HCT116 (cell line): ENCODE measurements around the gene TMEM123.

Experiments
- EZH2 ChIP-seq: fragments of 200-600 bp; sonication (generic); IDR thresholded peaks from 2 replicates; pipeline ENCODE4 v1.6.1; 2017; ENCODE audit warnings: antibody characterized with exemption, mixed run types
- POLR2A ChIP-seq: IDR thresholded peaks from 2 replicates; pipeline ENCODE4 v1.7.0; 2011; ENCODE audit warnings: borderline replicate concordance; ENCODE audit not compliant: insufficient read depth, insufficient read length; ENCODE audit errors: extremely low read depth
- POLR2AphosphoS5 ChIP-seq: IDR thresholded peaks from 2 replicates; pipeline ENCODE4 v1.6.1; 2011; ENCODE audit warnings: mild to moderate bottlenecking, low read depth, low read length, moderate library complexity
- ZNF274 ChIP-seq: fragments of 200-500 bp; sonication (Bioruptor generic); IDR thresholded peaks from 2 replicates; pipeline ENCODE4 v1.6.1; 2014; ENCODE audit warnings: mild to moderate bottlenecking, low read depth, low read length, inconsistent platforms
- TF ChIP-seq, protein P1 (sequence below), 3 experiments: fragments of 200-600 bp in 1 of 3; sonication (generic) in 1 of 3; IDR thresholded peaks in 2 of 3; conservative IDR thresholded peaks in 1 of 3; 2 replicates each; pipeline ENCODE4 v1.5.1; 2012 to 2017; ENCODE audit warnings: low read depth in 2 of 3, low read length in 2 of 3, antibody characterized with exemption in 1 of 3, borderline replicate concordance in 1 of 3, control low read depth in 1 of 3, mild to moderate bottlenecking in 1 of 3, mixed read lengths in 1 of 3, mixed run types in 1 of 3, moderate library complexity in 1 of 3; ENCODE audit not compliant: insufficient read depth in 1 of 3

DNA sequence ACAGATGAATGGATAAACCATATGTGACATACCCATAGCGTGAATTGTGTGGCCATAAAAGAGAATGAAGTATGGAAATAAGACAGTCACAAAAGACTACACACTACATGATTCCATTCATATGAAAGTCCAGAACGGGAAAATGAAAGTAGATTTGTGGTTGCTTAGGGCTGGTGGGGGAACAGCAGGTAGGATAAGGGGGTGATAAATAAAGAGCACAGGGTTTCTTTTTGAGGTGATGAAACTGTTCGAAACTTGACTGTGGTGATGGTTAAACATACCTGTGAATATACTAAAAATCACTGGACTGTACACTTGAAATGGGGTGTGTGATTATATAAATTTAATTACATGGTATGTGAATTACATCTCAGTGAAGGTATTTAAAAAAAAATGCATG, 16.9 kb downstream of the TMEM123 start:
- TF ChIP-seq, protein P1, sequence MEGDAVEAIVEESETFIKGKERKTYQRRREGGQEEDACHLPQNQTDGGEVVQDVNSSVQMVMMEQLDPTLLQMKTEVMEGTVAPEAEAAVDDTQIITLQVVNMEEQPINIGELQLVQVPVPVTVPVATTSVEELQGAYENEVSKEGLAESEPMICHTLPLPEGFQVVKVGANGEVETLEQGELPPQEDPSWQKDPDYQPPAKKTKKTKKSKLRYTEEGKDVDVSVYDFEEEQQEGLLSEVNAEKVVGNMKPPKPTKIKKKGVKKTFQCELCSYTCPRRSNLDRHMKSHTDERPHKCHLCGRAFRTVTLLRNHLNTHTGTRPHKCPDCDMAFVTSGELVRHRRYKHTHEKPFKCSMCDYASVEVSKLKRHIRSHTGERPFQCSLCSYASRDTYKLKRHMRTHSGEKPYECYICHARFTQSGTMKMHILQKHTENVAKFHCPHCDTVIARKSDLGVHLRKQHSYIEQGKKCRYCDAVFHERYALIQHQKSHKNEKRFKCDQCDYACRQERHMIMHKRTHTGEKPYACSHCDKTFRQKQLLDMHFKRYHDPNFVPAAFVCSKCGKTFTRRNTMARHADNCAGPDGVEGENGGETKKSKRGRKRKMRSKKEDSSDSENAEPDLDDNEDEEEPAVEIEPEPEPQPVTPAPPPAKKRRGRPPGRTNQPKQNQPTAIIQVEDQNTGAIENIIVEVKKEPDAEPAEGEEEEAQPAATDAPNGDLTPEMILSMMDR (IDR thresholded peaks at IDR 0.05 in 2 of 3, conservative IDR thresholded peaks at IDR 0.05 in 1 of 3; ENCODE audit: borderline replicate concordance in 1 of 3, insufficient read depth in 1 of 3, low read depth in 2 of 3, low read length in 2 of 3) = no peak
- TF ChIP-seq EZH2 = no peak
- no peak for TF ChIP-seq POLR2AphosphoS5
- no peak for TF ChIP-seq ZNF274
- TF ChIP-seq POLR2A = no peak
